Sciatic nerve (tissue), 2 donors: ENCODE results near the gene SMYD3. TPM values are rescaled to one million over a fixed set of nuclear protein-coding genes. Genes with fewer than 3 reads are reported as not detected.
"Not testable (repeated sequence)": the region's sequence is repeated elsewhere in the genome, so short reads cannot be mapped to it uniquely, and the experiment has no call there.

Experiments
- ATAC-seq: fragments of 200-7000 bp; cut with Tn5 transposase; one replicate; pipeline ENCODE4 v1.9.1; 2020; ENCODE audit warnings: mild to moderate bottlenecking, moderate library complexity
- DNase-seq: peaks from one replicate; pipeline ENCODE4 v3.0.0-alpha.2; 2020; ENCODE audit warnings: low spot score
- intact Hi-C: fragments of 100-400 bp; cut with DNase I; formaldehyde crosslinking; loops from one replicate; pipeline ENCODE4 v1.14.2; 2022
- total RNA-seq: library from RNA; stranded (reverse); fragmentation: NEBNext Ultra II Directional; extraction: Animal tissue kit (Norgen Biotek cat#: 25700); gene quantifications from one replicate; pipeline ENCODE4 v1.2.1, GENCODE V29; 2021
- donor health status: DM: no; HTN: no; CAD: no.
- donor health status: DM: no; HTN: no; CAD: no.

The SMYD3 gene
- total RNA-seq, 1 donor from 2014 or later = 27.7 TPM

- intact Hi-C loops = no loop called here
- DNase-seq = no peak
- ATAC-seq = no peak
Measured at GRCh38 chr1:246333855-246334254, 173.2 kb downstream of the SMYD3 start.

- no peak for ATAC-seq
- intact Hi-C loops = no loop called here
- no peak for DNase-seq
Measured at GRCh38 chr1:246332078-246332477, 175.0 kb downstream of the SMYD3 start.

DNA sequence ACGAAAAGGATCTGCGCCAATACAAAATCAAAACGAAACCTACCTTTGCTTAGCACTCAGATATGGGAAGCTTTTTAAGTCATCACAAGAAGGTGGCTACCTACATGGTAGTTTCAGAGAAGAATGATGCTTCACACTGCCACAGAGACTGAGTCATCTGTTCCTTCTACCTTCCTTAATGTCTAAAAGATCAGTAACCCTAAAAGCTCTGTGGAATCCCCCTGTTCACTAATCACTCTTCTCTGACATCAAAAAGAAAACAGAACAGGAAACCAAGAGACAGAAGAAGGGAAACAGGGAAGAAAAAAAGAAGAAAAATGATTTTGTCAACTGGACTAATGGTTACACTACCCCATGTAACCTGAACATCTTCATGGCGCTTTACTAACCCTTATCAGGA, 177.2 kb downstream of the SMYD3 start:
- intact Hi-C loops = no loop called here
- DNase-seq (no peak), ATAC-seq (no peak)

GRCh38 chr1:246329292-246329691, 177.8 kb downstream of the SMYD3 start:
- ATAC-seq, intact Hi-C loops, DNase-seq: not testable (repeated sequence)

- intact Hi-C loops = no loop called here
- no peak for ATAC-seq
- DNase-seq = no peak
Measured at GRCh38 chr1:246324711-246325110, 182.4 kb downstream of the SMYD3 start.

DNA sequence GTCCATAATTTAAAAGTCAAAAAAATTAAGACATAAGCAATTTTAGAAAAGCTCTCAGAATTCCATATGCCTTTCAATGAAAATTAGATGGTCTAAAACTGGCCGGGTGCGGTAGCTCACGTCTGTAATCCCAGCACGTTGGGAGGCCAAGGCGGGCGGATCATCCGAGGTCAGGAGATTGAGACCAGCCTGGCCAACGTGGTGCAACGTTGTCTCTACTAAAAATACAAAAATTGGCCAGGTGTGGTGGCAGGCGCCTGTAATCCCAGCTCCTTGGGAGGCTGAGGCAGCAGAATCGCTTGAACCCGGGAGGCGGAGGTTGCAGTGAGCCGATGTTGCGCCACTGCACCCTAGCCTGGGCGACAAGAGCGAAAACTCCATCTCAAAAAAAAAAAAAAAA, 183.0 kb downstream of the SMYD3 start:
- DNase-seq, intact Hi-C loops, ATAC-seq: not testable (repeated sequence)

- intact Hi-C loops = no loop called here
- DNase-seq (no peak), ATAC-seq (no peak)
Measured at GRCh38 chr1:246320286-246320685, 186.8 kb downstream of the SMYD3 start.

DNA sequence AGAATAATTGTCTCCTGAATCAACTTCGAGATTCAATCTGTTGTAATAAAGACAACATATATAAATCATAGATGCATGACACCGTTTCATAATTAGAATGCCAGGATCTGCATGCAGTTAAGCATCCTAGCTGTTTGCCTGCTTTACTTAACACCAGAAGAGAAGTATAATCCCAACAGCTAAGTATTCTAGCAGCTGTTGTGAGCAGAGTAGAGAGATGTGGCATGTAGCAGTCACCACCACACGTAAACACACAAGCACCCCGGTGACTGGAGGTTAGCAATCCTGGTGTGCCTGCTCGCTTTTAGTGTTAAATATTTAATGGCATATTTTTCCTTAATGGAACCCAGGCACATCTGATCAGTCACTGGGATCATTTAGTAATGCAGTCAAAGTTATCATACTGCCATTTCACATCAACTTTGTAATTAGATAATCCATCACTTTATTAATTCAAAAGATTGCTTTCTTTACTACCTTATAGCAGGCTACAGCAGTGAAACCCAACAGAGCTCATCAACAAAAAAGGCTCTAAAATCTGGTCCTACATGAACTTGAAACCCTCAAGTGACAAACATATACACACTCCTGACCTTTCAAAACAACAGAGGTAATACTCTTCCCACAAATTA, 187.9 kb downstream of the SMYD3 start:
- no peak for DNase-seq
- ATAC-seq = no peak
- intact Hi-C loops = no loop called here

GRCh38 chr1:246318622-246319021, 188.5 kb downstream of the SMYD3 start:
- ATAC-seq (no peak), DNase-seq (no peak)
- intact Hi-C loops = no loop called here

GRCh38 chr1:246318036-246318359, 189.1 kb downstream of the SMYD3 start:
- DNase-seq (no peak), ATAC-seq (no peak)
- intact Hi-C loops = no loop called here

- intact Hi-C loops = no loop called here
- ATAC-seq = no peak
Measured at GRCh38 chr1:246317332-246318035, 189.6 kb downstream of the SMYD3 start.

GRCh38 chr1:246311461-246311860, 195.6 kb downstream of the SMYD3 start:
- ATAC-seq = no peak
- DNase-seq = no peak
- intact Hi-C loops = no loop called here

More at GRCh38 chr1:246317332-246318035, 189.6 kb downstream of the SMYD3 start:
- DNase-seq = no peak

DNA sequence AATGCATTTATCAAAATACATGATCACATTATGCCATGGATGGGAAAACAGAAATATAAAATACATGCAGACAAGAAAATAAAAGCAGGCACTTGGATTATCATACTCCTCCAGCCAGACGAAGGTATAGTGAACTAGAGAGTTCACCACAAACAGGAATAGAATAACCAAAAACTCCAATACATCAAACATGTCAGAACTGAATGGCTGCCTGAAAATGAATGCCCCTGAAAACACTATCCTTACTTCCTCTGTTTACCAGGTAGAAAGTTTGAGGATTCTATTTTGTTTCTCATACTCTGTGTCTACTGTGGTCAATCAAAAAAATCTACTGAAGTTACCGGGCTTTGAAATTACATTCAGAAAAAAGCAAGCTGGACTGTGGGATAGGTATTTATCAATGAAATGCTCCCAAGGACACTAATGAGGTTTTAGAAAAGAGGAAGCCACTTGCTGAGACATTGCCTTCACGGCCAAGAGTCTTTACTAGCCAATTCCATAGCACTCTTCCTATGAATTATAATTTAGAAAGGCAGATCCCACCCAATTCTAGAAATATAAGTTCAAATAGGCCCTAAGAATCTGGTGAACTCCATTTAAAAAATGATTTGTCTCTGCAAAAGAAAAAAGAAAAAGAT, 197.7 kb downstream of the SMYD3 start:
- intact Hi-C loops = no loop called here
- DNase-seq (no peak), ATAC-seq (no peak)

DNA sequence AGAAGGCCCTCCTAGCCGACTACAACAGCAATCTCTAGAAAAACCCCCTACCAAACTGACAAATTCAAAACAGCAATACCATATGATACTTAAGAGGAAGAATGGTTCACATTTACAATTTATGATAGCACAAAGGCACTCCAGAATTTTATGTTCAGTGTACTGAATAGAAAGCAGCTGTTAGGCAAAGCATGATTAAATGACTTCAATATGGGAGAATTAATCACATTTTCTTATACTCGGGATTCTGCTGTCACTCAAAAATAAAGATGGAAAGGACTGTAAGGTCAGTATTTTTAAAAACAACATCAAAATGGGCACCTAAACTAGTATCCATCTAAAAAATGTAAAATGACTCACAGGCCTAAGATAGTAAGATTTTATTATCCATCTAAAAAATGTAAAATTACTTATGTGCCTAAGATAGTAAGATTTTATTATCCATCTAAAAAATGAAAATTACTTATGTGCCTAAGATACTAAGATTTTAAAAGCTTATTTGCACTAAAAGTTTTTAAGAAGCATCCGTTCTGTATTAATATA, 198.5 kb downstream of the SMYD3 start:
- intact Hi-C loops = no loop called here
- ATAC-seq (no peak), DNase-seq (no peak)

- intact Hi-C loops = no loop called here
- no peak for ATAC-seq
Measured at GRCh38 chr1:246306415-246307037, 200.6 kb downstream of the SMYD3 start.

GRCh38 chr1:246304484-246305259, 202.4 kb downstream of the SMYD3 start:
- intact Hi-C loops = no loop called here
- no peak for ATAC-seq
- DNase-seq = no peak

More at GRCh38 chr1:246306415-246307037, 200.6 kb downstream of the SMYD3 start:
- no peak for DNase-seq

- no peak for ATAC-seq
- intact Hi-C loops = no loop called here
- no peak for DNase-seq
Measured at GRCh38 chr1:246302711-246303317, 204.3 kb downstream of the SMYD3 start.

DNA sequence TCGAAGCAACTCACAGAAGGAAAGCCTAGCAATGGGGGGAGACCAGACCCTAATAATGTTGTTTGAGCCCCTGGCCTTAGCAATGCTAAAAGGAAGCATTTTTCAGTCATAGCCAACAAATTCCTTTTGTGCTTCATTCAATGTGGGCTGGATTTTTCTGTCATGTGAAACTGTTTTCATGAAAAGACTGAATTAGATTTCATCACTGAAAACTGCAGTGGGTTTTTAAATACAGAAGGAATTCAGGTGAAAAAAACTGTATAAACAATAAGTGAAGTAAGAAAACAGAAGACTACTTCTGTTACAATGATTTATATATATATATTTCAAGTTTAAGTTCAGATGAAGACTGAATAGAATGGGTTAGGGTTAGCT, 204.8 kb downstream of the SMYD3 start:
- DNase-seq (no peak), ATAC-seq (no peak)
- intact Hi-C loops = no loop called here
